K562 (cell line): ENCODE results near the gene PDHX. TPM values are rescaled to one million over a fixed set of nuclear protein-coding genes. Genes with fewer than 3 reads are reported as not detected.
A peak's percentile ranks its signal among the peaks of the same experiment; 100 is the strongest.

Experiments
- ARID4B ChIP-seq: sonication (generic); formaldehyde crosslinking; IDR thresholded peaks from 2 replicates; pipeline ENCODE4 v1.8.0; 2022; ENCODE audit warnings: mild to moderate bottlenecking, missing genetic modification reagents
- BCL6 ChIP-seq: fragments of 250-450 bp; sonication (Bioruptor Pico); IDR thresholded peaks from 2 replicates; pipeline ENCODE4 v1.4.0; 2020
- C11orf30 ChIP-seq: fragments of 450-650 bp; IDR thresholded peaks from 2 replicates; pipeline ENCODE4 v1.6.1; 2016; ENCODE audit warnings: low read depth, mild to moderate bottlenecking
- CHD1 ChIP-seq: fragments of 200-600 bp; sonication (generic); IDR thresholded peaks from one replicate; pipeline ENCODE4 v1.6.1; 2012; ENCODE audit warnings: mild to moderate bottlenecking, moderate library complexity, low read length, inconsistent platforms
- E4F1 ChIP-seq: fragments of 250-450 bp; sonication (Bioruptor Pico); IDR thresholded peaks from 2 replicates; pipeline ENCODE4 v1.5.0; 2021; ENCODE audit warnings: mild to moderate bottlenecking, borderline replicate concordance
- FOXM1 ChIP-seq, 2 experiments: fragments of 450-650 bp in 1 of 2; sonication (generic) in 1 of 2; formaldehyde crosslinking in 1 of 2; IDR thresholded peaks; 2 replicates each; pipeline versions ENCODE4 v1.6.1 to v1.9.0; 2017 to 2022; ENCODE audit warnings: low read depth in 2 of 2, mild to moderate bottlenecking in 2 of 2, missing genetic modification reagents in 1 of 2, moderate library complexity in 1 of 2
- HNRNPUL1 ChIP-seq: fragments of 200-400 bp; formaldehyde crosslinking; IDR thresholded peaks from 2 replicates; pipeline ENCODE4 v1.6.1; 2017; ENCODE audit warnings: low read length
- HOMEZ ChIP-seq: fragments of 250-450 bp; sonication (Bioruptor Pico); IDR thresholded peaks from 2 replicates; pipeline ENCODE4 v1.4.0; 2020; ENCODE audit warnings: mild to moderate bottlenecking, moderate library complexity
- L3MBTL2 ChIP-seq: fragments of 450-650 bp; IDR thresholded peaks from 2 replicates; pipeline ENCODE4 v1.6.1; 2016; ENCODE audit warnings: mild to moderate bottlenecking, moderate library complexity
- NR3C1 ChIP-seq: sonication (generic); formaldehyde crosslinking; IDR thresholded peaks from 2 replicates; pipeline ENCODE4 v1.8.1; 2022; ENCODE audit warnings: missing genetic modification reagents
- PHB2 ChIP-seq: fragments of 450-650 bp; IDR thresholded peaks from 2 replicates; pipeline ENCODE4 v1.6.1; 2017; ENCODE audit warnings: low read depth
- SLC30A9 ChIP-seq: fragments of 250-450 bp; sonication (Bioruptor Pico); IDR thresholded peaks from 2 replicates; pipeline ENCODE4 v1.8.0; 2022; ENCODE audit warnings: mild to moderate bottlenecking, moderate library complexity
- SRSF9 ChIP-seq: fragments of 200-400 bp; formaldehyde crosslinking; IDR thresholded peaks from 2 replicates; pipeline ENCODE4 v1.6.1; 2017; ENCODE audit warnings: low read depth, low read length, borderline replicate concordance
- ZNF518B ChIP-seq: fragments of 250-450 bp; sonication (Bioruptor Pico); IDR thresholded peaks from 2 replicates; pipeline ENCODE4 v1.5.0; 2021; ENCODE audit warnings: mild to moderate bottlenecking, moderate library complexity
- ZNF780A ChIP-seq: fragments of 250-450 bp; sonication (Bioruptor Pico); IDR thresholded peaks from 2 replicates; pipeline ENCODE4 v1.5.0; 2021; ENCODE audit warnings: mild to moderate bottlenecking
- polyA plus RNA-seq, 8 experiments: library from polyadenylated mRNA; depleted of rRNA in 4 of 8; stranded (reverse) in 5 of 8; unstranded in 3 of 8; fragments of >200 nt; fragmentation: Nextera tagmentation in 2 of 8; fragmentation: Illumina TruSeq in 1 of 8; extraction: Ambion mirVana in 2 of 8; extraction: Trizol in 1 of 8; gene quantifications; 2 replicates each; pipeline versions ENCODE4 v1.2.1 to v1.2.3, GENCODE V29; 2011 to 2014; ENCODE audit warnings: inconsistent platforms in 1 of 8, missing spikeins in 1 of 8
- total RNA-seq, 7 experiments: library from RNA; depleted of rRNA in 6 of 7; stranded (reverse); fragments of >200 nt in 6 of 7; fragmentation: Illumina TruSeq in 2 of 7; extraction: Trizol in 2 of 7; gene quantifications; 2 replicates each; pipeline versions ENCODE4 v1.2.1 to v1.2.3, GENCODE V29; 2011 to 2021; ENCODE audit warnings: low replicate concordance in 1 of 7

Gene PDHX
- total and polyA plus RNA-seq, 9 of the 15 experiments (the other 6 are each of a cell fraction or from before 2014, with no cell fraction given) = 20.8 to 43.5 (median 31.2) TPM

GRCh38 chr11:34916843-34917770 lies 689 bp downstream of the PDHX start (continued):
- TF ChIP-seq NR3C1 (no peak), ZNF518B (CRISPR knock-in tag) (no peak), ARID4B (CRISPR knock-in tag) (no peak), HNRNPUL1 (no peak), SLC30A9 (CRISPR knock-in tag) (no peak), L3MBTL2 (no peak), SRSF9 (no peak), HOMEZ (CRISPR knock-in tag) (no peak), FOXM1 (IDR thresholded peaks at IDR 0.05; ENCODE audit: low read depth) (no peak), FOXM1 (CRISPR knock-in tag; IDR thresholded peaks at IDR 0.05; ENCODE audit: low read depth) (no peak), ZNF780A (no peak), E4F1 (CRISPR knock-in tag) (no peak), C11orf30 (no peak), CHD1 (peak; percentile 73), PHB2 (no peak), BCL6 (CRISPR knock-in tag) (no peak)
